ENCODE data around the gene LRG1.

- no peak for TF ChIP-seq PAX5 (IDR thresholded peaks at IDR 0.05; ENCODE audit: insufficient read depth, low read length, severe bottlenecking)
- TF ChIP-seq POLR2AphosphoS5 (IDR thresholded peaks at IDR 0.05; ENCODE audit: low read depth, low read length): no peak
Measured at GRCh38 chr19:4582980-4583842, 43.4 kb upstream of the LRG1 start.

Data from GM12891 (cell line).